Neuron (in vitro differentiated cells): ENCODE measurements around the gene CCDC121.
A peak's percentile ranks its signal among the peaks of the same experiment; 100 is the strongest.

Experiments
- H2AFZ ChIP-seq: one replicate; pipeline ENCODE4 v1.6.1; 2013; ENCODE audit warnings: low read depth, mild to moderate bottlenecking, inconsistent platforms, low read length, moderate library complexity
- H3K27me3 ChIP-seq: one replicate; pipeline ENCODE4 v1.6.1; 2013; ENCODE audit warnings: low read length; ENCODE audit not compliant: insufficient read depth
- H3K36me3 ChIP-seq: one replicate; pipeline ENCODE4 v1.6.1; 2013; ENCODE audit warnings: low read length; ENCODE audit not compliant: insufficient read depth
- H3K4me1 ChIP-seq: one replicate; pipeline ENCODE4 v1.6.1; 2013; ENCODE audit warnings: low read length; ENCODE audit not compliant: insufficient read depth
- H3K4me3 ChIP-seq: 2 replicates; pipeline ENCODE4 v1.5.1; 2013; ENCODE audit warnings: mild to moderate bottlenecking, low read length, moderate library complexity
- H3K9me3 ChIP-seq: one replicate; pipeline ENCODE4 v1.6.1; 2013; ENCODE audit warnings: low read length

The CCDC121 gene

GRCh38 chr2:27628767-27629709 lies at the start of gene CCDC121, which contains the start of gene GPN1:
Gene CCDC121, minus strand, starts transcription at chr2:27629012. Its CDS starts 1,213 bp downstream, at chr2:27627799.
Gene GPN1, plus strand, starts transcription at chr2:27629050. Its CDS starts 9 bp downstream, at chr2:27629059.
- Histone ChIP-seq H3K4me3 (peak within 1 kb of the TSS; percentile 84), H3K4me1 (peaks cover 19% of the 10 kb centered on the region), H3K36me3 (peaks cover 41% of the 10 kb centered on the region), H3K9me3 (no peaks in the 10 kb centered on the region), H3K27me3 (no peaks in the 10 kb centered on the region), H2AFZ (peak within 1 kb of the TSS; percentile 82)

- Histone ChIP-seq H3K4me1 (no peaks in the 10 kb centered on the region), H3K4me3 (no peak overlapping the region), H3K27me3 (no peaks in the 10 kb centered on the region), H3K9me3 (no peaks in the 10 kb centered on the region), H3K36me3 (peaks cover 67% of the 10 kb centered on the region), H2AFZ (no peak overlapping the region)
Measured at GRCh38 chr2:27672723-27673486, 44.1 kb upstream of the CCDC121 start.

DNA sequence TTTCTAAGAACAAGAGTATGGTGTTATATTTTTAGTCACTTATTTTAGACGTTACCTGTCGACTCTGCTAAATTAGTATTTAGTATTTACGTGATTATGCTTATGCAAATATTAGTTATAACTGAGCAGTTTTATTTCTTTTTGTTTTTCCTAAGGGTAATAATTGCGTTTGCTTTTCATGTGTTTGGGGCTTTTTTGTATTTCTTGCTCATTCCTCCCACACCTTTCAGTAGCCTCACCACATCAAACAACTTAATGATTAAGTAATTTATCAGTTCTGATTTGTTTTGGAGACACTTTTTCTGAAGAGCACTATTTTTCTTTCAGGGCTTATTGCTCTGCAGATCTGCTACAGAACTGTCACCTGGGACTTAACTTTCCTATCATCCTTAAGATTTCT lies 42.4 kb upstream of the CCDC121 start:
- Histone ChIP-seq H3K9me3 (no peaks in the 10 kb centered on the region), H2AFZ (no peak overlapping the region), H3K4me1 (no peaks in the 10 kb centered on the region), H3K27me3 (no peaks in the 10 kb centered on the region), H3K36me3 (peaks cover 60% of the 10 kb centered on the region), H3K4me3 (no peak overlapping the region)

DNA sequence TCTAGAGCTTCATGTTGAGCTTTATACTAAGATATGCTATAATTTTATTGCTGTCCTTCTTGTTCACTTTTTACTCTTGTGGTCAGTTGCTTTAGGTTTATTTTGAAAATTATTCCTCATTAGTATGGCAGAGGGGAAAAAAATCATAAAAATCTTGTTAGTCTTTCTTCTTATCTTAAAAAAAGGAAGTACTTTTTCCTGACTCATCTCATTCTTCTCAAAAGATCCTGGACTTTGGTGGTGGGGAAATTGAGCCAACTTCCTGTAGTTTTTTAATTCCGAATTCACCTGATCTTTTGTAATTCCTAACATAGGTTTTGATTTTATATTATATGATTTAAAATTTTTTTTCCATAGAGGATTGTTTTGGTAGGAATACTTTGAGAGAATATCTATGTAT lies 38.6 kb upstream of the CCDC121 start:
- H3K27me3 ChIP-seq: no peaks in the 10 kb centered on the region
- no peaks in the 10 kb centered on the region for H3K9me3 ChIP-seq
- no peak overlapping the region for H3K4me3 ChIP-seq
- H3K36me3 ChIP-seq: peaks cover 37% of the 10 kb centered on the region
- H3K4me1 ChIP-seq: peaks cover 14% of the 10 kb centered on the region
- no peak overlapping the region for H2AFZ ChIP-seq

GRCh38 chr2:27664622-27665363 lies 36.0 kb upstream of the CCDC121 start:
- H3K27me3 ChIP-seq: no peaks in the 10 kb centered on the region

DNA sequence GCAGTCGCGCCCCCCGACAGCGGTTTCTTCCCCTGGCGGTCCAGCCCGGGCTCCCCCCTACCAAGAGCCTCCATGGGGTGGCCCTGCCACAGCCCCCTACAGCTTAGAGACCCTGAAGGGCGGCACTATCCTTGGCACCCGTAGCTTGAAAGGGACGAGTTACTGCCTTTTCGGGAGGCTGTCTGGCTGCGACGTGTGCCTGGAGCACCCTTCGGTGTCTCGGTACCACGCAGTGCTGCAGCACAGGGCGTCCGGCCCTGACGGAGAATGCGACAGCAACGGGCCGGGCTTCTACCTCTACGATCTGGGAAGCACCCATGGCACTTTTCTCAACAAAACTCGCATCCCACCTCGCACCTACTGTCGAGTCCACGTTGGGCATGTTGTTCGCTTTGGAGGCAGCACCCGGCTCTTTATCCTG lies 35.4 kb upstream of the CCDC121 start:
- H3K36me3 ChIP-seq: peaks cover 46% of the 10 kb centered on the region
- H3K27me3 ChIP-seq: no peaks in the 10 kb centered on the region

More at GRCh38 chr2:27664622-27665363, 36.0 kb upstream of the CCDC121 start:
- H2AFZ ChIP-seq: no peak overlapping the region
- H3K9me3 ChIP-seq: no peaks in the 10 kb centered on the region
- H3K36me3 ChIP-seq: peaks cover 43% of the 10 kb centered on the region
- H3K4me1 ChIP-seq: peaks cover 20% of the 10 kb centered on the region
- peak overlapping the region; percentile 62 for H3K4me3 ChIP-seq

DNA sequence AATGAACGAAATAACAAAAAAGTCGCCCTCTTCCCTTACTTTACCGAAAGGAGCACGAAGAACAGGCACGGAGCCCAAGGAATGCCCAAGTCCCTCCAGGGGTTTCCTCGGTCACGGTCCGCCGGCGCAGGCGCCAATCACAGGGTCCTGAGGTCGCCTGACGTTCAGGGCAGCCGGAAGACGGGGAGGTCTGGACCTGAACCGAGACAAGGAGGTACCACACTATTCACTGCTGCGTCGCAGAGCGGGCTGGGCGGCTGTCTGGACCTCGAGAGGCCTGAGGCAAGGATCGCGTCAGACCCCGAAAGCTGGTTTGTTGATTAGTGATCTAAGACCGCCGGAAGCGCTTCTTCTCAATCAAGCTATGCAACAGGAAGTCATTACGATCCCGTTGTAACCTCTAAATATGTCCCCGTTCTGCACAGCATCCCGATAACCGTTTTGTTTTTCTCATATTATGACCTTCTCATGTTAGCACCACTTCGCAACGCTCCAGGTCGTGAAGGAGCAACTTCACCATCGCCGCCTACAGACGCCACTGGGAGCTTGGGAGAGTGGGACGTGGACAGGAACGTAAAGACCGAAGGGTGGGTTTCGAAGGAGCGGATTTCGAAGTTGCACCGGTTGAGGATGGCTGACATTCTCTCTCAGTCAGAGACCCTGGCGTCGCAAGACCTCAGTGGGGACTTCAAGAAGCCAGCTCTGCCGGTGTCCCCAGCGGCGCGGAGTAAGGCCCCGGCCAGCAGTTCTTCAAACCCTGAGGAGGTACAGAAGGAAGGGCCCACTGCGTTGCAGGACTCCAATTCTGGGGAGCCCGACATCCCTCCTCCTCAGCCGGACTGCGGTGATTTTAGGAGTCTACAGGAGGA lies 34.7 kb upstream of the CCDC121 start, which contains the start of the genes SLC4A1AP and SUPT7L:
Gene SLC4A1AP, plus strand, starts transcription at position 605 of the 869 bp plus-strand sequence. Its CDS starts 26 bp downstream, at position 631.
Gene SUPT7L, minus strand, starts transcription at position 330 of the 869 bp plus-strand sequence. CDS start 1,422 bp downstream, outside the sequence.
- Histone ChIP-seq H2AFZ (peak within 1 kb of the TSS; percentile 76), H3K4me3 (peak within 1 kb of the TSS; percentile 62), H3K4me1 (peaks cover 20% of the 10 kb centered on the region), H3K27me3 (no peaks in the 10 kb centered on the region), H3K36me3 (peaks cover 44% of the 10 kb centered on the region), H3K9me3 (no peaks in the 10 kb centered on the region)

More for the DNA sequence above, 35.4 kb upstream of the CCDC121 start:
- H3K9me3 ChIP-seq: no peaks in the 10 kb centered on the region
- peak overlapping the region; percentile 76 for H2AFZ ChIP-seq
- H3K4me1 ChIP-seq: peaks cover 20% of the 10 kb centered on the region
- peak overlapping the region; percentile 62 for H3K4me3 ChIP-seq

DNA sequence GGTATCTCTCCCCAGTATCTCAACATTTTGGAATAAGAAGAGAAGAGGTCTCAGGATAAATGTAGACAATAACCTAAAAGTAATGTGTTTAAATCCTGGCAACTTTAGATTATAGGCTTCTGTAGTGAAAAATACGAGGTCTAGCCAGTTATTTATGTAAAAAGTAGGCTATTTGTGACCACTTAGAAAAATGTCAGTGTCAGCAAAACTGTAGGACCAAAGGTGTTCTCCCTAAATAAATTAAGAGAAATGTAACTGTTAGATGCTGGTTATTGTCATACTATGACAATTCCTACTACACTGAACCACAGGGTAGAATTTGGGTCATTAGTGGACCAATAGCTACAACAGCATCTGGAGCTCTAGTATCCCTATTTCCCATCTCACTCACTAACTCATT lies 32.6 kb upstream of the CCDC121 start:
- no peak overlapping the region for H3K4me3 ChIP-seq
- H3K27me3 ChIP-seq: no peaks in the 10 kb centered on the region
- H3K4me1 ChIP-seq: peaks cover 20% of the 10 kb centered on the region
- peaks cover 50% of the 10 kb centered on the region for H3K36me3 ChIP-seq
- no peaks in the 10 kb centered on the region for H3K9me3 ChIP-seq
- H2AFZ ChIP-seq: no peak overlapping the region

- no peaks in the 10 kb centered on the region for H3K9me3 ChIP-seq
- no peaks in the 10 kb centered on the region for H3K27me3 ChIP-seq
- no peaks in the 10 kb centered on the region for H3K4me1 ChIP-seq
- peaks cover 88% of the 10 kb centered on the region for H3K36me3 ChIP-seq
- no peak overlapping the region for H3K4me3 ChIP-seq
- no peak overlapping the region for H2AFZ ChIP-seq
Measured at GRCh38 chr2:27655155-27655951, 26.5 kb upstream of the CCDC121 start.

GRCh38 chr2:27653397-27653796 lies 24.6 kb upstream of the CCDC121 start:
- Histone ChIP-seq H2AFZ (no peak overlapping the region), H3K9me3 (no peaks in the 10 kb centered on the region), H3K27me3 (no peaks in the 10 kb centered on the region), H3K4me3 (no peak overlapping the region), H3K36me3 (peaks cover 89% of the 10 kb centered on the region), H3K4me1 (no peaks in the 10 kb centered on the region)

DNA sequence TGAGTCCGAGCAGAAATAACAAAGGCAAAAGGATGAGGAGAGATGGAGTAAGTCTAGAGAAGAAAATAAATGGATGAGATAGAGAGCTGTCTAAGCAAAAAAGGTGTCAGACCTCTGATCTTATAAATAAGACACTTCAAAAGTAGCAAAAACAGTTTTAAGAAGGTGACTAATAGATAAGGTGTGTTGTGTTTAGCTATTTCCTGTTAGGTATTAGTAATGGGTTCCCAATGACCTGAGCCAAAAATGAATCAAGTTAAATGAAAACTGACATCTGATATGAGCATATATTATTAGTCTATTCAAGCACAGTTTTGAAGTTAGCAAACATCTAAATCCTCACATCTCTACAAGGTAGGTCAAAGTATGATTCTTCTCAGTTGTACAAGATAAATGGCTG lies 24.0 kb upstream of the CCDC121 start:
- no peaks in the 10 kb centered on the region for H3K9me3 ChIP-seq
- no peak overlapping the region for H3K4me3 ChIP-seq
- H3K27me3 ChIP-seq: no peaks in the 10 kb centered on the region
- H3K36me3 ChIP-seq: peaks cover 94% of the 10 kb centered on the region
- no peak overlapping the region for H2AFZ ChIP-seq
- H3K4me1 ChIP-seq: no peaks in the 10 kb centered on the region
